Muscle of arm (tissue), 12 donors: ENCODE measurements around the gene PDCD11. TPM values are rescaled to one million over a fixed set of nuclear protein-coding genes. Genes with fewer than 3 reads are reported as not detected.
"Not testable (repeated sequence)": the region's sequence is repeated elsewhere in the genome, so short reads cannot be mapped to it uniquely, and the experiment has no call there.

Experiments used
- DNase-seq: peaks from one replicate; pipeline ENCODE4 v3.0.0-alpha.2; 2013
- polyA plus RNA-seq, 12 donors: library from polyadenylated mRNA; unstranded; fragments of 120-200 nt; gene quantifications; one replicate each; pipeline ENCODE4 v1.2.1, GENCODE V29; 2013; ENCODE audit not compliant: insufficient read length in 12 of 12

PDCD11 gene
- polyA plus RNA-seq, 12 donors: 18.1 to 29.8 (median 25.1) TPM; not detected in 1

DNA sequence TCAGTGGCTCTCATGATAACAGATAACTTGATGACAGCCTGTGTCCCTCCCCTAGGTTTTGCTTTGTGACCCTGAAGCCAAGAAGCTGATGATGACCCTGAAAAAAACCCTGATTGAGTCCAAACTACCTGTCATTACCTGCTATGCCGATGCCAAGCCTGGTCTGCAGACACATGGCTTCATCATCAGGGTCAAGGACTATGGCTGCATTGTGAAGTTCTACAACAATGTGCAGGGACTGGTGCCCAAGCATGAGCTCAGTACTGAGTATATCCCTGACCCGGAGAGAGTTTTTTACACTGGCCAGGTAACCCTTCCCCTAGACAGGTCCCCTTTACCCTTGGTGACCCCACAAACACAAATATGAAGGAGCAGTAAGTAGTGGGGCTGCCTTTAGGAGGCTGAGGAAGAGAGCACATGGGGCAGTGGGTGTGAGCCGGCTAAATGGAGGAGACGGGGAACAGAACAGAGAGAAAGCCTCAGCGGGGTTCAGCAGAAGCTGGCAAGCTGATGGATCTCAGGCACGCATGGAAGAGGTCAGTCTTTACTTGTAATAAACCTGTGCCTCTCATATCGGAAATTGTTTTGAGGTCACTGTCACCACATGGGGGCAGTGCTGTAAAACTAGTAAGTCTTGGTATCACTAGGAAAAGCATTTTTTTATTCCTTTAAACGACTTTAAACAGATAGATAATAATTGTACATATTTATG is 20.2 kb downstream of the PDCD11 start:
- DNase-seq: peak; percentile 71

DNA sequence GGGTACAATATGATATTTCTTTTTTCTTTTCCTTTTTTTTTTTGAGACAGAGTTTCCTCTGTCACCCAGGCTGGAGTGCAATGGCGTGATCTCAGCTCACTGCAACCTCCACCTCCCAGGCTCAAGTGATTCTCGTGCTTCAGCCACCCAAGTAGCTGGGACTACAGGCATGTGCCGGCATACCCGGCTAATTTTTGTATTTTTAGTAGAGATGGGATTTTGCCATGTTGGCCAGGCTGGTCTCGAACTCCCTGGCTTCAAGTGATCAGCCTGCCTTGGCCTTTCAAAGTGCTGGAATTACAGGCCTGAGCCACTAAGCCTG is 20.7 kb downstream of the PDCD11 start:
- not testable (repeated sequence) for DNase-seq

DNA sequence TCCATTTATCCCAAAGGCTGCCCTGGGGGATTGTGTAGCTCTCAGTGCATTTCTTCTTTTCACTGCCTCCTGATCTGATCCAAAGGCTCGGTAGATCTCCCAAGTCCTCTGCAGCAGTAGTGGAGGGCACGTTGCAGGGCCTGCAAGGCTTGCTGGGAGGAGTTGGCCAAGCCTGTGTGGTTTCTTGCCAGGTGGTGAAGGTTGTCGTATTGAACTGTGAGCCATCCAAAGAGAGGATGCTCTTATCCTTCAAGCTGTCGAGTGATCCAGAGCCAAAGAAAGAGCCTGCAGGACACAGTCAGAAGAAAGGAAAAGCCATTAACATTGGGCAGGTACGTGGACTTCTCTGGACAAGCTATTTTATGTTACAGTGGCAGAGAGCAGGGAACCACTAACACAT is 21.2 kb downstream of the PDCD11 start:
- DNase-seq: no peak

DNA sequence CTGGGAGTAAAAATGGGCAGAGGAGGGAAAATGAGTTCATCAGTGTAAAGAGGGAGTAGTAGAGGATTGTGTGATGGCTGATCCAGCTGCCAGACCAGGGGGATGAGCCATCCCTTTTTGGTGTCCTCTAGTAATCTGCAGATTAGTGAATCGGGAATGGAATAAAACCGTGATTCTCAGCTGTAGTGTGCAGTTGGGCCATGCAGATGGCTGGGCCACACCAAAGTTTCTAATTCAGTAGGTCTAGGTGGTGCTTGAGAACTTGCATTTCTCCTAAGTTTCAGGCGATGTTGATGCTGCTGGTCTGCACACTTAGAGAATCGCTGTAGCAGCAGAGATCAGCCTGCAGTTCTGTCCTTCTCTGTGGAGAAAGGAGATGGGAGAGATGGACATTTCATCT is 22.7 kb downstream of the PDCD11 start:
- no peak for DNase-seq

DNA sequence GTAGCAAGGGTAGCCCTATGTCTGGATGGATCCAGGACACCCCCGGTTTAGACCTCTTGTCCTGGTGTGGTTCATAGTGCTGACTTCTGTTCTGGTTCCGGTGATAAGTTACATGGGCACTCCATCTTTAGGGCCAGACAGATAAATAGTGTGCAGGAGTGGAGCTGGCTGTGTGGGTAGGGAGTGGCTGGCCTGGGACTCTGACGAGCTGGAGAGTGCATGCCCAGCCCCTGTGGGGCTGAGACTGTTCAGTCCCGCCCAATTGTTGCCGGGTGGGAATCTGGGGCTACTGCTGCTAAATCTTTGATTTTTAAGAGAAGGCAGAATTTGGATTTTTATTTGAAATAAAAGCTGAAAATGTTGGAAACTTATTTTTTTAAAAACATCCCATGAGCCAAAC is 27.3 kb downstream of the PDCD11 start:
- DNase-seq: no peak

DNA sequence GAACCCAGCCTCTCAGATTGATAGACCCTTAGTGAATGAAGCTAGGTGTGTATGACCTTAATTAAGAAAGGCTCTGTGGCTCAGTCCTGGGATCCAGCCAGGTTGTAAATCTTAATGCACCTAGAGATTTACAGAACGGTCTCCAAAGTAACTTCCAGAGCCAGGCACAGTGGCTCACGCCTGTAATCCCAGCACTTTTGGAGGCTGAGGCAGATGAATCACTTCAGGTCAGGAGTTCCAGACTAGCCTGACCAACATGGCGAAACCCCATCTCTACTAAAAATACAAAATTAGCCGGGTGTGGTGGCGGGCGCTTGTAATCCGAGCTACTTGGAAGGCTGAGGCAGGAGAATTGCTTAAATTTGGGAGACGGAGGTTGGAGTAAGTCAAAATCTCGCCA is 31.4 kb downstream of the PDCD11 start:
- no peak for DNase-seq

DNA sequence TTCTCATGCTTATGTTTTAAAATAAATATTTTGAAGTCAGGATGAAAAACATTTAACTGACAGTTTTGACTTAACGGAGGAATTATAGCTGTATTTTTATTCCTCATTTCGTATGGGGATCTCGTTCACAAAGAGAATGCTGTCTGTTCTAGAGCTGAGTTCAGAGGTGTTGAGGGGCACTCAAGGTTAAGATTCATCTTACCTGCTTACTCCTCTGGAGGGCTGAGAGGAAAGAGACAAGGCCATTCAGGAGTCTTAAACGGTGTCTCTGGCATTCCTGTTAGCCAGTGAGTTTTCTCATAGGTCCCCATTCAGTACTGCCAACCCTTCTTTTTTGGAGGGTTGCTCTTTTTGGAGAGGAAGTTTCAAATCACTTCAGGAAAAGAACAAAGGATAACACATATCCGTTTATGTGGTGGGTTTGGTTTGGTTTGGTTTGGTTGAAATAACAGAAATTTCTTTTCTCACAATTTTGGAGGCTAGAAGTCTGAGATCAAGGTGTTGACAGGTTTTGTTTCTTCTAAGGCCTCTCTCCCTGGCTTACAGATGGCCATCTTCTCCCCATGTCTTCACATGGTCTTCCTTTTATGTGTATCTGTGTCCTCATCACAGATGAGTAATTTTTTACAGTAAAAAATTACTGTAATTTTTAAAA is 32.7 kb downstream of the PDCD11 start:
- DNase-seq: no peak

DNA sequence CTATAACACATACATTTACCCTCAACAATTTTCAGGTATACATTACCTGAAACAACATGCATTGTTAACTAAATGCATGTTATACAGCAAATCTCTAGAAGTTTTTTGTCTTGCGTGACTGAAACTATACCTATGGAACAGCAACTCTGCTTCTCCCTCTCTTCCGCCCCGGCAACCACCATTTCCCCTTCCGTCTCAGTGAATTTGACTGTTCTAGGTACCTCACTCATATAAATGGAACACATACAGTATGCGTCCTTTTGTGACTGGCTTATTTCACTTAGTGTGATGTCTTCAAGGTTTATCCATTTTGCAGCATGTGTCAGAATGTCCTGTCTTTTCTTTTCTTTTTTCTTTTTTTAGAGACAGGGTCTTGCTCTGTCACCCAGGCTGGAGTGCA is 33.2 kb downstream of the PDCD11 start:
- no peak for DNase-seq

DNA sequence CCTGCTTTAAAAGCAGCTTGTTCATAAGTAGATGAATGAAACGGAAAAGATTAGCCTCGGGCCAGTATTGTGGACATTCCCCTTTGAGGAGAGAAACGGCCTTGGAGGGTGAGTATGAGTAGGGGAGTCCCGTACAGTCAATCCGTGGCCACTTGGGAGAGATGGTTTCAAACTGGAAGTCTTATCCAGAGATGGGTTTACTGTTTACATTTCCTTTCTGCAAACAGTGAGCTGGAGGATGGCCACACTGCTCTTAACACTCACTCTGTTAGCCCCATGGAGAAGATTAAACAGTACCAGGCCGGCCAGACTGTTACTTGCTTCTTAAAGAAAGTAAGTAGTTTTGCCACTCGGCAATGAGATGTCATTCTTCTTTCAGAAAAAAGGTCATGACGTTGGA is 35.5 kb downstream of the PDCD11 start:
- DNase-seq: no peak

DNA sequence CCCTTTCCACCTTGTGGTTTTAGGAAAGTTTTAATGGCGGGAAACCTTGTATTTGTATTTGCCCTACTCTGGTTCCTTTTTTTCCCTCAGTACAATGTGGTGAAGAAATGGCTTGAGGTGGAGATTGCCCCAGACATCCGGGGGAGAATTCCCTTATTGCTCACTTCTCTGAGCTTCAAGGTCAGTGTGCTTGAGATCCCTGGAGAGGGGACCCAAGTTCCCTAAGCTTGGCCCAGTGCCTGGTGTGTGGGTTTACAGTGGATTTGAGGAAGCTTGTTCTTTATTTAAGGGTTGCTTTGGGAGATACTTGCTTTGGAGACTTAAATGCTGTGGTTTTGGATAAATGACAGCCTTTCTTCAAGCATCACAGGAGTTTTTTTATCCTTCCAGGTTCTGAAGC is 37.4 kb downstream of the PDCD11 start:
- DNase-seq: no peak

DNA sequence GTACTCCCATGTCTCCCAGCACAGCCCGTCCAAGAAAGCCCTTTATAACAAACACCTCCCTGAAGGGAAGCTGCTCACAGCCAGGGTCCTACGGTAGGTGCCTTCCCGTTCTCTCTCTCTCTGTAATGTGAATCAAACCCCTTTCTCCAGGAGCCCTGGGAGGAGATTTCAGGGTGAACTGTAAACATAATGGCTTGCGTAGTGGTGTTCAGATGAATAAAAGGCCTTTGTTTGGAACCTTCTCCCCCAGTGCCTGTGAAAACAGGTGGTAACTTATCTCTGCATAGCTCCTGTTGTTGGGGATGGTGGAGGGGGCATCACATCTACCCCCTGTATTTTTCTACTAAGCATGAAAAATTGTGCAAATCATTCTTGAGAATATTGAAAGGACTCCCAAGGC is 43.4 kb downstream of the PDCD11 start:
- DNase-seq: no peak

DNA sequence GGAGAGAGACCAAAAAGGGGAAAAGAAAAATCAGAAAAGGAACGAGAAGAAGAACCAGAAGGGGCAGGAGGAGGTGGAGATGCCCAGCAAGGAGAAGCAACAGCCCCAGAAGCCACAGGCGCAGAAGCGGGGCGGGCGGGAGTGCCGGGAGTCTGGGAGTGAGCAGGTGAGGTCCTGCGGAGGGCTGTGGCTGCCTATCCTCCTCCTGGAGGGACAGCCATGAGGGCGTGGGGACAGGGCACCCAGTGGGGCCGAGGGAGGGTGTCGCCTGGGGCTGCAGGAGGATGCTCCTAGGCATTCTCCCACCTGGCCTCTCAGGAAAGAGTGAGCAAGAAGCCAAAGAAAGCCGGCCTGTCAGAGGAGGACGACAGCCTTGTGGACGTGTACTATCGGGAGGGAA is 44.0 kb downstream of the PDCD11 start:
- no peak for DNase-seq

DNA sequence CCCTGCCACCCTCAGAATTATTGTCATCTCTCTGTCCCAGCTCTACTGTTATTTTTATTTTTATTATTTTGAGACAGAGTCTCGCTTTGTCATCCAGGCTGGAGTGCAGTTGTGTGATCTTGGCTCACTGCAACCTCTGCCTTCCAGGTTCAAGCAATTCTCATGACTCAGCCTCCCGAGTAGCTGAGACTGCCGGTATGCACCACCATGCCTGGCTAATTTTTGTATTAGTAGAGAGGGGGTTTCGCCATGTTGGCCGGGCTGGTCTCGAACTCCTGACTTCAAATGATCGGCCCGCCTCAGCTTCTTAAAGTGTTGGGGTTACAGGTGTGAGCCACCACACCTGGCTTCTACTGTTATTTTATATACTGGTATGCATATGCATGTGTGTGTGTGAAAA is 44.8 kb downstream of the PDCD11 start:
- no peak for DNase-seq

DNA sequence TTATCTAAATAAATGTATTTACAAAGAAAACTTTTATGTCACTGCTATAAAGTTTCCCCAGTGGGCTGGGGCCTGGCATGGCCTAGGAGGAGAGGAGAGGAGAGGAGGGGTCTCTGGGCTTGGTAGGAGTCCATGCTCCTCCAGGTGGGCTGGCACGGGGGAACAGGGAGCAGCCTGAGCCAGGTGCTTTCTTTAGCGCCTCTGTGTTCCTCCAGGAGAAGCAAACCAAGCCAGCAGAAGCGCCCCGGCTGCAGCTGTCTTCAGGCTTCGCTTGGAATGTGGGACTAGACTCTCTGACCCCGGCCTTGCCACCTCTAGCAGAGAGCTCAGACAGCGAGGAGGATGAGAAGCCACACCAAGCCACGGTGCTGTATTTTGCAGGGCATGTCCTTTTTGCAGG is 45.2 kb downstream of the PDCD11 start:
- DNase-seq: no peak

DNA sequence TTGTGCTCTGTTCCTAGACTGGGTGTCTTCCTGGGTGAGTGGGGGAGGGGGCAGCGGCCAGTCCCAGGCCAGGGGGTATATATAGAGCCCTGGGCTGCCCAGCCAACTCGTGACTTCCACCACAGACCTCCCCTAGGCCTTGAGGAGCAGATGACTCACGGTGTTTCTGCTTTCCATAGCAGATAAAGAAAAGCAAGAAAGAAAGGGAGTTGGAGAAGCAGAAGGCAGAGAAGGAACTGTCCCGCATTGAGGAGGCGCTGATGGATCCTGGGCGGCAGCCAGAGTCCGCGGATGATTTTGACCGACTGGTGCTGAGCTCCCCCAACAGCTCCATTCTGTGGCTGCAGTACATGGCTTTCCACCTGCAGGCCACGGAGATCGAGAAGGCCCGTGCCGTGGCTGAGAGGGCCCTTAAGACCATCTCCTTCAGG is 45.6 kb downstream of the PDCD11 start:
- DNase-seq: peak; percentile 25

DNA sequence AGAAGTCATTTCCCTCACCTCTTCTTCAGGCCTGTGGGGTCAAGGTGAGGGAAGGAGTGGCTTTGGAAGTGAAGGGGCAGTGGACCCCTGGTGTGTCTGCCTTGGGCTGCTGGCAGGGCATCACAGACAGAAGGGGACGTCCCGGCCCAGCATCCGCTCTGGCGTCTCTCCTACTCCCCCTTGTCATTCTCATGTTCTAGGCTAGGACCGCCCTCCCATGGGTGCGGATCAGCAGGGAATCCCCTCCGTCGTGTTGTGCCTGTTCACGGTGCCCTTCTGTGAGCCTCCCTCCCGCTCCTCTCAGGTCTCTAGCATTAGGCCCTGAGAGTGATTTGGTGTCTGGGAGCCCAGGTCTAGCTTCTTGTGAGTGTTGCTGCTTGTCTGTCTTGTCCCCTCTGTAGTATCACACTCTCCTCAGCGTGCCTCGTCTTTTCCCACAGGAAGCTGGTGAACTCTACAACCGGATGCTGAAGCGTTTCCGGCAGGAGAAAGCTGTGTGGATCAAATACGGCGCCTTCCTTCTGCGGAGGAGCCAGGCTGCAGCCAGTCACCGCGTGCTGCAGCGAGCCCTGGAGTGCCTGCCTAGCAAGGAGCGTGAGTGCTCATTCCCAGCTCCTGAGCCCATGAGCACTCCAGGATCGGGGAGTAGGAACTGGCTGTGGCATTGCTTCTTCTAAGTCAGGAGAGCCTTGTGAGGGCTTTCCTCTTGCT is 47.2 kb downstream of the PDCD11 start:
- DNase-seq: no peak

DNA sequence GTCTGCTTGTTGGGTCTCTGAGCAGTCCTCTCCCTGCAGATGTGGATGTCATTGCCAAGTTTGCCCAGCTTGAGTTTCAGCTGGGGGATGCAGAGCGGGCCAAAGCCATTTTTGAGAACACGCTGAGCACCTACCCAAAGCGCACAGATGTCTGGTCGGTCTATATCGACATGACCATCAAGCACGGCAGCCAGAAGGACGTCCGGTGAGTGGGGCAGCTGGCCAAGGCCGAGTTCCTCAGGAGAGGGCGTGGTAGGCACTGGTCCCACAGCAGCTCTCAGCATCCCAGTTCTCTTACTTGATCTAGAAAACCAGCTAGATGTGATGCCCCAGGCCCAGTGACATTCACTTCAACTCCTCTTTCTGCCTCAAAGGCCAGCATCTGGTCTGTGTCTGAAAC is 48.1 kb downstream of the PDCD11 start:
- DNase-seq: no peak

DNA sequence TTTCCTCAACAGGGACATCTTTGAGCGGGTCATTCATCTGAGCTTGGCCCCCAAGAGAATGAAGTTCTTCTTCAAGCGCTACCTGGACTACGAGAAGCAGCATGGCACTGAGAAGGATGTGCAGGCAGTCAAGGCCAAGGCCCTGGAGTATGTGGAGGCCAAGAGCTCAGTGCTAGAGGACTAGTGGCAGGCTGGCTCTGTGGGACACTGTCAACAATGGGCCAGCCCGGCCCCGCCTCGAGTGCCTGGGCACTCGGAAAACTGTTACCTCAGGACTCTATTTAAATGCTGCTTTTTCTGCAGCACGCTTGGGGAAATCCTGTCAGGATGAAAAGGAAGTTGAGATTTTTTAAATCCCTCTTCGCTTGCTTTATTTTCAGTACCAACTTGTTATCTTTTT is 48.9 kb downstream of the PDCD11 start:
- no peak for DNase-seq

DNA sequence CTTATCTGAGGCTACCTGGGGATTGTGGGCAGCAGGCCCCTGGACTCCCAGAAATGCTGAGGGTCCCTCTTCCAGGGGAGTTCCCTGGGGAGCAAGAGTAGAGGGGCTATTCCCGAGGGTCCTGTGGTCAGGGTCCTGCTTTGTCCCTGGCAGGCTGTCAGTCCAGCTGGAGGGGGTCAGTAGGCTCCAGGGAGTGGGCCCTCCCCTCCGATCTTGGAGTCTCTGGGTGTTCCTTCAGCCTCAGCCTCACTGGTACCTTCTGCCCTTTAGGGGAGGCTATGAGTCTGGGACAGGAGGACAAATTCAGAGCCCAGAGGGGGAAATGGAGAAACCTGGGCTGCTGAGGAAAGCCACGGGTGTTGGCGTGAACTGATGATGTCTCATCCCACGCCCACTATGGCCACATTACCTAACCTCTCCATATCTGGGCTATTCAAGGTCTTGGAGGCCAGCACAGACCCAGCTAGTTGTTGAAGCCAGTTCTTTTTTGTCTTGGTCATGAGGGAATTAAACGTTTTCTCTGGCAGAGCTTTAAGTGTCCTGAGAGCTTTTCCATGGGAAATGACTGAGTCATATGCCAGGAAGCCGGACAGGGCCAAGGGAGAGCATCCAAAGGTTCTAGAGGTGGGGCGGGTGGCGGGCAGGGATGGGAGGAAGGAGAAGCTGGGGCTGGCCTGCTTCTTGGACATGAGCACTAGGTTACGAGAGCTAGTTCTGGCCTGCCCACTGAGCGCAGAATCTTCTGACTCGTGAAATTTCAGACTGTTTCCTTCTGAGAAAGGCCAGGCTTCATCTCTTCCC is 49.5 kb downstream of the PDCD11 start:
- no peak for DNase-seq

DNA sequence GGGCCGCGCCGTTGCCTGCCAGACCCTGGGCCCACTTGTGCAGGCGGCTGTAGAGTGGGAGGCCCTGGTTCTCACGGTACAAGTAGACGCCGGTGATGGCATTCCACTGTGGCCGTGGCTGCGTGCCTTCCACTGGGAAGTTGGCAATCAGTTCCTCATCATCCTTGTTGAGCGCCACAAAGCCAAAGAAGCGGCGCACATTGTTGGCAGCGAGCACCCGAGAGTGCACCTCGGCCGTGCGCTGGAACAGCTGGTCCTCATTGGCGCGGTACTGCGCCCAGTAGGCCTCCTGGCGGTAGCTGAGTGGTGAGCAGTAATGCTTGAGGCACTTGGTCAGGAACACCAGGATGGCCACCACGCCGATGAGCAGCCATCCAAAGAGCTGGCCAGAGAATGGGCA is 50.8 kb downstream of the PDCD11 start:
- no peak for DNase-seq

DNA sequence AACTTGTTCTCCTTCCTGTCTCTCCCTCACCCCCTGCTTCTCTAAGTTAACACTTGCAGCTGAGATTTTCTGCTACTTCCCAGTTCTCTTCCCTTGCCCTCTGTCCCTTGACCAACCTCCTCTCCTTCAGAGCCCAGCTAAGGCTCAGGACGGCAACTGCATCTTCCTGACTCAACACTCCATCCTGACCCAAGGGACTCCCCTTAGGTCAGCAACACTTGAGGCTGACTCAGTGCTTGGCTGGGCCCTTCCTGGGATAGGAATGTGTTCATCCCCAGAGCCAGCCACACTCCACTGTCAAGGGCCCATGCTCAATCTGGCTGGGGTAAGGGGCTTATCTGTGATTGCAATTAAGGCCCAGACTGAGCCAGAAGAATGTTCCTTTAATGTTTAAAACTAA is 52.3 kb downstream of the PDCD11 start:
- no peak for DNase-seq
